GM12865 (cell line): Measurements from ENCODE around the gene PPM1L.
"Not testable (repeated sequence)": the region's sequence is repeated elsewhere in the genome, so short reads cannot be mapped to it uniquely, and the experiment has no call there.

Experiments
- DNase-seq: peaks from one replicate; pipeline ENCODE4 v3.0.0; 2010; ENCODE audit warnings: low read depth
- H3K4me3 ChIP-seq: 2 replicates; pipeline ENCODE4 v1.5.1; 2011; ENCODE audit warnings: mild to moderate bottlenecking, low read depth, low read length, control low read depth
- CTCF ChIP-seq: IDR thresholded peaks from 2 replicates; pipeline ENCODE4 v1.5.1; 2011; ENCODE audit warnings: low read length, control low read depth, low read depth, inconsistent platforms; ENCODE audit not compliant: insufficient read depth; ENCODE audit errors: missing control alignments

The PPM1L gene

DNA sequence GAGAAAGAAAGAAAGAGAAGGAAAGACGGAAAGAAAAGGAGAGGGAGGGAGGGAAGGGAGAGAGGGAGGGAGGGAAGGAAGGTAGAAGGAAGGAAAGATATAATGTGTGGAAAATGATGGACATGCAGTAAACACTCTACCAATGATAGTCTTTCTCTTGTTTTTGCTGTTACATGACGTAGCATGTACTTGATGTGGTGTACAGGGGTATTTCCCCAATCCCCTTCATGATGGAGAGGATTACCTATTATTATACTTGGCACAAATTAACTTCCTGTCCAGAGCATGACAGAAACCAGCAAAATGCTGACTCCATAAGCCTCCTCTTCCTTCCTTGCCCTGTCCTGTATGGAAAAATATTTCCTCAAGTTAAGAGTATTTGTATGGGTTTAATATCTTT lies 224.7 kb downstream of the PPM1L start:
- DNase-seq, result peak; percentile 24
- TF ChIP-seq CTCF, result no peak
- no peak overlapping the region for H3K4me3 ChIP-seq

DNA sequence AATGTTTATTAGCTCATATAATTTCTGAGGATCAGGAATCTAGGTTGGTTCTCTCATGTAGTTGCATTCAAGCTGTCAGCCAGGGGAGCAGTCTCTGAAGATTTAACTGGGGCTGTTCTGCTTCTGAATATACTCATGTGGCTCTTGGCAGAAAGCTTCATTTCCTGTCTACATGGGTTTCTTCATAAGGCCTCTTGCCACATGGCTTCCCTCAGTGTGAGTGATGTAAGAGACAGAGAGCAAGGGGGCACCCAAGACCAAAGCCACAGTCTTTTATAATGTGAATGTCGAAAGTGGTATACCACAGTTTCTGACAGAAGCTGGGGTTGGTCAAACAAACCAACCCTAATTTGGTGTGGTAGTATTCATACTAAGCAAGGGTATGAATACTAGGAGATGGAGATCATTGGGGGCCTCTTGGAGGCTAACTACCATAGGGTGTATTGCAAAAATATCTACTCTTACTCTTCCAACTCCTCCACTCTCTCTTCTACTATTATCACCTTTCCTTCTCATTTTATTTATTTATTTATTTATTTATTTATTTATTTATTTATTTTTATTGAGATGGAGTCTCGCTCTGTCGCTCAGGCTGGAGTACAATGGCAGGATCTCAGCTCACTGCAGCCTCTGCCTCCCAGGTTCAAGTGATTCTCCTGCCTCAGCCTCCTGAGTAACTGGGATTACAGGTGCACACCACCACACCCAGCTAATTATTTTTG lies 225.3 kb downstream of the PPM1L start:
- peak; percentile 60 for DNase-seq
- no peak overlapping the region for H3K4me3 ChIP-seq

GRCh38 chr3:160982491-160982890 lies 226.5 kb downstream of the PPM1L start:
- TF ChIP-seq CTCF, result no peak
- DNase-seq, result no peak
- H3K4me3 ChIP-seq, result no peak overlapping the region

More for the DNA sequence above, 225.3 kb downstream of the PPM1L start:
- TF ChIP-seq CTCF, result no peak

GRCh38 chr3:160983900-160984299 lies 227.9 kb downstream of the PPM1L start:
- not testable (repeated sequence) for H3K4me3 ChIP-seq, DNase-seq

DNA sequence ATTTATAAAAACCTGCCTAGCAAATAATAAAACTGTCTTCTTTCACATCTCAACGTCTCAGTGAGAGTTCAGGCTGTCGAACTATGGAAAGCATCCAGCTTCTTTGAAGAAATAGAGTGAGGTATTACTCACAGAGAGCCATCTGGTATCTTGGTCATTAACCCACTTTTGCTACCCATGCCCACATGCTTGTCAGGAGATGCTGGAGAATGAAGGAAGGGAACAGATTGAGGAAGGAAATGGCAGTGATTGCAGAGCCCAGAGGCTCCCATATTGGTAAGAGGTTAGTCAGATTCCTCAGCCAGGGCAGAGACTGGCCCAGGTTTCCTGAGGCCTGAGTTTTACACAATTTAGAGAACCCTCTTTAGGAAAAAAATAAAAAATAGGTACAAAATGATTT lies 230.0 kb downstream of the PPM1L start:
- H3K4me3 ChIP-seq, result no peak overlapping the region
- TF ChIP-seq CTCF, result no peak
- DNase-seq, result no peak

GRCh38 chr3:160987982-160988964 lies 232.2 kb downstream of the PPM1L start:
- DNase-seq, result no peak
- no peak for TF ChIP-seq CTCF
- no peak overlapping the region for H3K4me3 ChIP-seq

GRCh38 chr3:160990446-160990845 lies 234.4 kb downstream of the PPM1L start:
- H3K4me3 ChIP-seq, result no peak overlapping the region
- DNase-seq, result no peak
- TF ChIP-seq CTCF, result no peak
